Body of pancreas (tissue), 4 donors: ENCODE data around the gene CISH.

ENCODE experiments used
- CTCF ChIP-seq, 7 experiments: fragments of 450-650 bp in 4 of 7; fragments of 200-600 bp in 3 of 7; sonication (generic) in 3 of 7; IDR thresholded peaks; one replicate each; pipeline ENCODE4 v1.5.1; 2016 to 2019; ENCODE audit warnings: antibody characterized with exemption in 7 of 7
- POLR2A ChIP-seq, 3 donors: fragments of 450-650 bp; IDR thresholded peaks; one replicate each; pipeline ENCODE4 v1.6.1; 2016; ENCODE audit warnings: antibody characterized with exemption in 3 of 3, mild to moderate bottlenecking in 2 of 3

- TF ChIP-seq CTCF (IDR thresholded peaks at IDR 0.05), result no peak
- no peak for TF ChIP-seq POLR2A (IDR thresholded peaks at IDR 0.05)
Measured at GRCh38 chr3:50585919-50586762, 25.4 kb downstream of the CISH start.
